ENCODE measurements around the gene NUB1.

The NUB1 gene

GRCh38 chr7:151415375-151416105 lies 73.9 kb downstream of the NUB1 start:
- DNase-seq (ENCODE audit: insufficient read length, low spot score): no peak
- no peak for FAIRE-seq

DNA sequence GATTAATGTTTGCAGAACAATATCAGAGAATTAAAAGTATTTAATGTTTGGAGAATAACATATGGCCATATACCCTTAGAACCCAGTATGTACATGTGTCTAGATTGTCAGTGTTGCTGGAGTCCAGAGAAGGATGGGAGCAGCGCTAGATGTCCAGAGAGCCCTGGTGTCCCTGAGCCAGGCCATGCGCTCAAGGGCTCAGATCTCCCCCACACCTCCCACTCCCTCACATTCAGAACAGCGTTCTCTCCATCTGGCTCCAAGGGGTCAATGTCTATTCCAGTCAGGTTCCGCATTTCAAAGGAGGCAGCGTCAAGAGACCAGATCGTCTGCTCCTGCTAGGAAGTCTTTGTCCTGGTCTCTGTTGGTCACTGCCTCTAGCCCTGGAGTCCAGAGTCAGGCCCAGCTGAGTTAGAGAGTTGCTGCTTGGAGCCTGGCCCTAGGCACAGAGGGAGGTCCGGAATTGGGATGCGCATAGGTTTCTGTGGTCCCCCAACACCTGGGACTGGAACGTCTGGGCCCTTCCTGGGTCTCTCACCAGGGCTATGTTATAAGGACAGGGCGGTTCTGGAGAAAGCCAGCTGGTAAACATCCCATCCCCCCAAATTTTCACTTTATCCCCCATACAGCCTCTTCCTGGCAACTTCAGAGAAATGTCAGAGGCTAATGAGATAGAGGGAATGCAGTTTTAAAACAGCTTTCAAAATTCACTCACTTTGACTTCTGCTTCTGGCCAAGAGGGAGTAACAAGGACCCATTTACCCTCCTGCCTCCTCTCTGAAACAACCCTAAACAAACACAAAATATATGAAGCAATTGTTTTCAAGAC lies 74.7 kb downstream of the NUB1 start:
- FAIRE-seq: no peak
- no peak for DNase-seq (ENCODE audit: insufficient read length, low spot score)

DNA sequence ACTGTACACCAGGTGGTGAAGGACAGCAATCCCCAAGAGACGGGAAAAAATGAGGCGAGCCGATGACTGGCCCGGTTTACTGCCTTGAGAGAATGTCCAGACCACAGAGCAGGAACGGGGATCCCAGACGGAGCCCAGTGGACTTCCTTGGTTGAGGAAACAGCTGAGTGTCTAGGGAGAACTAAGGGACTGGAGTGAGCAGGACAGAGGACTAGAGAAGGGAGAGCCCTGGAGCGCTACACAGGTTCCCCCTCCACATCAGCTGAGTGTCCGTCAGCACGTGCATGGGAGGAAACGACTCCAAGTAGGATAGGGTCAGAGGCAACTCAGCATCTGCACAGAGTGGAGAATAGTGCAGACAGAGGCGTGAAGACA lies 75.3 kb downstream of the NUB1 start:
- FAIRE-seq: no peak

DNA sequence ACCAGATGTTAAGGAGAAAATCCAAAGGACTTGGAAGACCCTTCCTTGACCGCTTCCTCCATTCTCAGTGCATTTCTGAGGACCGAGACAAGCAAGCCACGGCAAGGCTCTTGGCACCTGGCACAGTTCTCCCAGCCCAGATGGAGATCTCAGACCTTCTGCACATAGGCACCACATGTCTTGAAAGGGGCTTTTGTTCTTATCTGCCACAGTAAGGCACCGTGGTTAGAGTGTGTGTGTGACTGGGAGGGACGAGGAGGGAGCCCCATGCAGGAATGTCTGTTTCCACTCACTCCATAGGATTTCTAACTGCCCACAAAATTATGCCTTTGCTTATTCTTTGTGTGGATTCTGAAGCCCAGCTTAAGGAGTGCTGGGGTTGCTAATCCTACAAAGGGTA lies 78.5 kb downstream of the NUB1 start:
- FAIRE-seq (no peak), DNase-seq (ENCODE audit: insufficient read length, low spot score) (no peak)

More for the DNA sequence above, 75.3 kb downstream of the NUB1 start:
- no peak for DNase-seq (ENCODE audit: insufficient read length, low spot score)

- FAIRE-seq: no peak
- no peak for DNase-seq (ENCODE audit: insufficient read length, low spot score)
Observed at GRCh38 chr7:151422212-151422611, 80.6 kb downstream of the NUB1 start.

GRCh38 chr7:151423226-151423625 lies 81.6 kb downstream of the NUB1 start:
- FAIRE-seq (no peak), DNase-seq (ENCODE audit: insufficient read length, low spot score) (no peak)

DNA sequence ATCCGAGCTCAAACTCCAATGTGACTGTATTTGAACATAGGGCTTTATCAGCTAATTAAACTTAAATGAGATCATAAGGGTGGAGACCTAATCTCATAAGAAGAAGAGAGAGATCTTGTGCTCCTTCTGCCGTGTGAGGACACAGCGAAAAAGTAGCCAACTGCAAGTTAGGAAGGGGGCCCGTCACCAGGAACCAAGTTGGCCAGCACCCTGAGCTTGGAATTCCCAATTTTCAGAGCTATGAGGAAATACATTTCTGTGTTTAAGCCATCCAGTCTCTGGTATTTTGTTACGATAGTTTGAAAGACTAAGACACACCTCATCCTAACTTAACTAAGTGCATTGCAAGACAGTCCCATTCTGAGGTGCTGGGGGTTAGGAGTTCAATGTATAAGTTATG lies 82.3 kb downstream of the NUB1 start:
- no peak for DNase-seq (ENCODE audit: insufficient read length, low spot score)
- no peak for FAIRE-seq

DNA sequence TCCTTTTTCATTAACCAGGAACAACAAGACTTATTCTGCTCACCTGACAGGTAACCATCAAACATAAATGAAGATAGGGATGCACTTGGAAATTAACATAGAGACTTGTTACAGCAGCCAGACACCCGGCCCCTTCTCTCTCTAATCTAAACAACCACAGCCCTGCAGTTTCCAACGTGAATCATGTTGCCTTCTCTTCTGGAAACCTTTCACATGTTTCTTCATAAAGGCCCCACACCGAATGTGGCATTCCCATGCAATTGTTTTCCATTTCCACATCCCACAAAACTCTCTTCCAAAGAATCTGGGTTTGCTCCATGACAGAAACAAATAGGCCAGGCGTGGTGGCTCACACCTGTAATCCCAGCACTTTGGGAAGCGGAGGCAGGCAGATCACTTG lies 83.2 kb downstream of the NUB1 start:
- DNase-seq (ENCODE audit: insufficient read length, low spot score): no peak
- FAIRE-seq: no peak

DNA sequence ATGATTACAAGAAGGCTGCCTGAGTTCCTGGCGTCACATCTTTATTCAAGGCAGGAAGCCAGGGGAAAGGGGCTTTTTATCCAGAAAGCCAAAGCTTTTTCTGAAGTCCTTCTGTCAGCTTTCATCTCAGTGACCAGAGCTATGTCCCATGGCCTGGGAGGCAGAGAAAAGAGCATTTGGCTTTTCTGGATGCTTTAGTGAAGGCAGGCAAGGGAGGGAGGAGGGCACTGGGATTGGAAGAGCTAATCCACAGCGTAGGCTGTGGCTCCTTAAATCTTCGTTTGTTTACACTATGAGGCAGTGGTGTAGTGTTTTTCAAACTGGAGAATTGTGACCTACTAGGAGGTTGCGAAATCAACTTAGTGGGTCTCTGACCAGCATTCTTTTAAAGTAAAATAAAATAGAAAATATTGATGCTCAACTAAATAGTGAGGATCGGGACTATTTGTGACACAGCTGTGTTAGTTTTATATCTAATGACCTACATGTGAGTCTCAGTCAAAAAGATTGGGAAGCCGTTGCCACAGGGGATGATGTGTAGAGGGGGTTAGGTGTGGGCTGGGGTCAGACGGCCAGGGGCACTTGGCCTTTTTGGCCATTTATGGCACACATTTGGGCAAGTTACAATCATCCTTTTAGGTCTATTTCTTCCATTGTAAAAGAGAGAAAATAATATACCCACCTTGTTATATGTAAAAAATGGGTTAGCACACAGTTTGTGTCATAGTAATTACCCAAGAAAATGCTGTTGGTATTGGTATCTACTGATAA lies 84.2 kb downstream of the NUB1 start:
- FAIRE-seq (no peak), DNase-seq (ENCODE audit: insufficient read length, low spot score) (no peak)

DNA sequence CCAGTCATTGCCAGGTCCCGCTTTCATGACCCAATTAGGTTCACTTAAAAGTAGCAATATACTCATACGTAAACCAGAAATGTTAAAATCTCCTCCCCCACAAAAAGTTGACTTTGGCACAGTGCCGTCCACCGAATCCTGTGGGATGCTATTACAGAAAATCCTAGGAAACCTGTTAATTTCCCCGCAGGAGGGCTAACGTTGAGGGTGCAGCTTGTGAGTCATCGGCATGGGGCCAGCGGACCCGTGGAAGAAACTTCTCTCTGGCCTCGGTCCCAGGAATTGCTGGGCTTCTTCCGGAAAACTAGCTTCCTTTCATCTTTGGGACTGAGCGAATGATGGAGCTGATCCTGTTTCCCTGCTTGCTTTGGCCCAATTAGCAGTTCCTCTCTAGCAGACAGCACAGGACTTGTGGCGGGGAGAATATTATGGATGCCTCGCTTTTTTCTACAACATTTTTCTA lies 84.9 kb downstream of the NUB1 start:
- no peak for FAIRE-seq
- DNase-seq (ENCODE audit: insufficient read length, low spot score): peak; percentile 74

DNA sequence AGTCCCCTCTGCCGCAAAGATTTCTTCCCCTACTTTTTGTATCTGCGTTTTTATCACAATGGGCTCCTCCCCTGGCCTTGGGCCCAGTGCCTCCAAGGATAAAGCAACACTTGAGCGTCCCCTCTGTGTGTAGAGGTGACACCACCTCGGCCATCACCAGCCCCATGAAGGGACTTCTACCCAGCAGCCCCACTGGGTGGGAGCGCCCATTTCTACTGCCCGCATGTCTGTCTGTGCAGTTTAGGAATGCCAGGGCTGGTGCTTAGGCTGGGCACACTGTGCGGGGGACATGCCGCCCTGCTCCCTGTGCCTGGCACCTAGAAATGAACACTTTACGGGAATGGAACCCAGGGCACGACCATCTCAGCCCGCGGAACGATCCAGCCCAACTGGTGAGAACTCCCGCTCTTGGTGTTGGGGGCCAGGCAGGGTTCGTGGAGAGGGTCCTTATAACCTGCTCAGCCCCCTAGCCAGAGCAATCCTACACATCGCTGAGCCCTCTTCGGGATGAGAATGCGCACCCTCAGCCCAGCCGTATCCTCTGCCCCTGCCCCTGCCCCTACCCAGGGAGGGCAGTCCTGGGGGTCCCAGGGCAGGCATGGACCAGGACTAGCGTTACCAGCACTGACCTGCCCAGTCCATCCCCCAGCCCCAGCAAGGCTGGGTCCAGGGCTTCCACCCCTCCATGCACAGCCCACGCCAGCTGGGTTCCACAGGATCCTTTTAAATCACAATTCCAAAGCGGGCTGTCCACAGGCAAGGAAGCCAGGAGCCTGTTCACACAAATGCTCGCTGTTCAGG lies 85.5 kb downstream of the NUB1 start:
- DNase-seq (ENCODE audit: insufficient read length, low spot score): no peak
- peak; percentile 69 for FAIRE-seq

GRCh38 chr7:151427705-151428377 lies 86.2 kb downstream of the NUB1 start:
- FAIRE-seq: no peak
- DNase-seq (ENCODE audit: insufficient read length, low spot score): no peak

Data from HTR-8/SVneo (cell line).